IPS-18c (cell line): ENCODE results near the gene TNRC6B.

Source experiments
- H3K4me3 ChIP-seq: 2 replicates; pipeline ENCODE4 v1.7.0; 2013; ENCODE audit warnings: low read depth, mild to moderate bottlenecking, low read length, moderate library complexity; ENCODE audit not compliant: insufficient read depth
- H3K9me3 ChIP-seq: one replicate; pipeline ENCODE4 v1.6.1; 2013; ENCODE audit warnings: mild to moderate bottlenecking, low read length, moderate library complexity; ENCODE audit not compliant: control insufficient read depth, insufficient read depth

Gene TNRC6B

DNA sequence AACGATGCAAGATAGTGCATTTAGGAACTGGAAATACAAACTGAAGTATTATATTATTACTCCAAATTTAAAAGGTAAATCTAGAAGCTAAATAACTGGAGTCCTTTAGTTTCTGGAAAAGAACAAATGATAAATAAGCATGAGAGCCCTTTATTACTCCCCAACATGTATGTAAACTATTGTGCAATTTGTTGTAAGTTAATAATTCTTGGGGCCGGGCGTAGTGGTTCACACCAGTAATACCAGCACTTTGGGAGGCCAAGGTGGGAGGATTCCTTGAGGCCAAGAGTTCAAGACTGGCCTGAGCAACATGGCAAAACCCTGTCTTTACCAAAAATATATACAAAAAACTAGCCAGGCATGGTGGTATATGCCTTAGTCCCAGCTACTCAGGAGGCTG is 203.7 kb downstream of the TNRC6B start:
- Histone ChIP-seq H3K4me3 (no peak overlapping the region), H3K9me3 (no peaks in the 10 kb centered on the region)

- Histone ChIP-seq H3K4me3 (no peak overlapping the region), H3K9me3 (no peaks in the 10 kb centered on the region)
These were observed 206.2 kb downstream of the TNRC6B start for GRCh38 chr22:40383905-40384304.

DNA sequence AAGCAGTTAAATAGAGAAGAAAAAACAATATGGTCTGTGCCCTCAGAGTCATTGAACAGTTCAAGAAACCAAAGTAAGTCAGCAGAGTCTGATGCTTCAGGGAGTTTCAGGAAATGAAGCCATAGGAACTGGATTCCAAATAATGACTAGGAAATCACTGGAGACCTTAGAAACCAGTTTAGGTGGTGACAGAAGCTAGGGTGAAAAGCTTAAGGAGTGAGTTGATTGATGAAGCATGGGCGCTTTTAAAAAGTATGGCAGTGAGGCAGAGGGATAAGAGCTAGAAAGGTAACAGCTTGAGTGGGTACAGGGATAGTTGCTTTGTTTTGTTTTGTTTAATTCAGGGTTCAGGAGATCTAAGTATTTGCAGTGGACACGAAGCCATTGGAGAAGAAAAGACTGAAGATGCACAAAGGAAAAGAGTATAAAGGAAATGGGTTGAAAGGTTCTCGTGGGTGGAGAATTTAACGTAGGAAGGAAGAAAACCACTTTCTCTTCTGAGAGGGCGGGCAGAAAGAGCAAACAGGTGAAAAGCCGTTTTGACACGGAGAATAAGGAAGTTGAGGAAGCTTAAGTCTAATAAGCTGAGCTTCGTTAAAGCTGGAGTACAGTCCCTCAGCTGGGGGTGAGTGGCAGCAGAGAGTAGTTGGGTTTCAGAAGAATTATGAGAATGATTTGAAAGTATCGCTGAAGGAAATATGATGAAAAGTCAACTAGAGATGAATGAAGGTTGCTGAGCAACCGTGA is 207.5 kb downstream of the TNRC6B start:
- no peaks in the 10 kb centered on the region for H3K9me3 ChIP-seq
- H3K4me3 ChIP-seq: no peak overlapping the region
